Liver (tissue), 9 donors: ENCODE data around the gene ACADSB. TPM values are rescaled to one million over a fixed set of nuclear protein-coding genes. Genes with fewer than 3 reads are reported as not detected.

Source experiments
- DNase-seq: peaks from one replicate; pipeline ENCODE4 v3.0.0-alpha.2; 2017; ENCODE audit warnings: low spot score
- H3K27ac ChIP-seq, 2 donors: one replicate each; pipeline ENCODE4 v1.7.0; 2013; ENCODE audit warnings: inconsistent platforms in 2 of 2, low read length in 2 of 2, control low read depth in 1 of 2, low read depth in 1 of 2, mild to moderate bottlenecking in 1 of 2
- H3K27me3 ChIP-seq, 4 donors: one replicate each; pipeline versions ENCODE4 v1.6.1 to v1.7.0; 2013; ENCODE audit warnings: low read length in 3 of 4, inconsistent platforms in 1 of 4, mild to moderate bottlenecking in 1 of 4, moderate library complexity in 1 of 4; ENCODE audit not compliant: control insufficient read depth in 4 of 4, insufficient read depth in 4 of 4
- H3K36me3 ChIP-seq, 4 donors: one replicate each; pipeline versions ENCODE4 v1.6.1 to v1.7.0; 2013; ENCODE audit warnings: low read length in 3 of 4, mild to moderate bottlenecking in 3 of 4, low read depth in 1 of 4, moderate library complexity in 1 of 4; ENCODE audit not compliant: control insufficient read depth in 4 of 4, insufficient read depth in 3 of 4
- H3K4me1 ChIP-seq, 4 donors: one replicate each; pipeline versions ENCODE4 v1.6.1 to v1.7.0; 2013; ENCODE audit warnings: low read length in 3 of 4, mild to moderate bottlenecking in 3 of 4, moderate library complexity in 1 of 4; ENCODE audit not compliant: control insufficient read depth in 4 of 4, insufficient read depth in 4 of 4
- H3K4me3 ChIP-seq, 3 donors: one replicate each; pipeline versions ENCODE4 v1.6.1 to v1.7.0; 2013; ENCODE audit warnings: low read length in 3 of 3, control low read depth in 1 of 3, low read depth in 1 of 3, mild to moderate bottlenecking in 1 of 3
- H3K9ac ChIP-seq, 2 donors: one replicate each; pipeline ENCODE4 v1.7.0; 2013; ENCODE audit warnings: low read length in 2 of 2, mild to moderate bottlenecking in 2 of 2, moderate library complexity in 2 of 2, control low read depth in 1 of 2, low read depth in 1 of 2
- H3K9me3 ChIP-seq, 4 donors: one replicate each; pipeline versions ENCODE4 v1.6.1 to v1.7.0; 2013; ENCODE audit warnings: low read length in 3 of 4; ENCODE audit not compliant: control insufficient read depth in 4 of 4
- CTCF ChIP-seq: fragments of 150-350 bp; IDR thresholded peaks from 2 replicates; pipeline ENCODE4 v1.5.1; 2017; ENCODE audit warnings: improper control_type of control experiment, low read depth, low read length; ENCODE audit not compliant: missing input control
- EGR1 ChIP-seq, 2 donors: IDR thresholded peaks; 2 replicates each; pipeline ENCODE4 v1.6.1; 2016 to 2018; ENCODE audit warnings: antibody characterized with exemption in 2 of 2, low read depth in 2 of 2
- FOXA1 ChIP-seq: IDR thresholded peaks from 2 replicates; pipeline ENCODE4 v1.6.1; 2016; ENCODE audit warnings: antibody characterized with exemption
- FOXA2 ChIP-seq: IDR thresholded peaks from 2 replicates; pipeline ENCODE4 v1.6.1; 2016; ENCODE audit warnings: antibody characterized with exemption
- GABPA ChIP-seq, 2 donors: IDR thresholded peaks in 1 of 2; conservative IDR thresholded peaks in 1 of 2; 2 replicates each; pipeline ENCODE4 v1.6.1; 2016; ENCODE audit warnings: antibody characterized with exemption in 2 of 2, mild to moderate bottlenecking in 1 of 2, moderate library complexity in 1 of 2
- HNF4G ChIP-seq: IDR thresholded peaks from 2 replicates; pipeline ENCODE4 v1.6.1; 2016; ENCODE audit warnings: antibody characterized with exemption
- MAX ChIP-seq: IDR thresholded peaks from 2 replicates; pipeline ENCODE4 v1.6.1; 2016; ENCODE audit warnings: antibody characterized with exemption
- RXRA ChIP-seq, 2 donors: IDR thresholded peaks; 2 replicates each; pipeline ENCODE4 v1.6.1; 2017 to 2018; ENCODE audit warnings: antibody characterized with exemption in 2 of 2, mild to moderate bottlenecking in 1 of 2
- SP1 ChIP-seq: IDR thresholded peaks from 2 replicates; pipeline ENCODE4 v1.6.1; 2018; ENCODE audit warnings: antibody characterized with exemption, mild to moderate bottlenecking
- TAF1 ChIP-seq: conservative IDR thresholded peaks from 2 replicates; pipeline ENCODE4 v1.6.1; 2016; ENCODE audit warnings: antibody characterized with exemption, mild to moderate bottlenecking
- YY1 ChIP-seq: IDR thresholded peaks from 2 replicates; pipeline ENCODE4 v1.6.1; 2016; ENCODE audit warnings: antibody characterized with exemption, mild to moderate bottlenecking
- ZBTB33 ChIP-seq: IDR thresholded peaks from 2 replicates; pipeline ENCODE4 v1.6.1; 2016; ENCODE audit warnings: antibody characterized with exemption
- WGBS: extraction: QIAGEN DNeasy Blood & Tissue Kit; methylation state at CpG from one replicate; pipeline ENCODE4 v1.1.7; 2013; 5-methylcytosine and 5-hydroxymethylcytosine counted together
- polyA plus RNA-seq, 2 donors: library from polyadenylated mRNA; stranded (reverse) in 1 of 2; unstranded in 1 of 2; fragments of 200-250 nt in 1 of 2; fragments of >200 nt in 1 of 2; fragmentation: Nextera tagmentation in 1 of 2; extraction: Ambion mirVana in 1 of 2; gene quantifications; one replicate each; pipeline versions ENCODE4 v1.2.1 to v1.2.3, GENCODE V29; 2013 to 2015
- total RNA-seq, 2 donors: library from RNA; depleted of rRNA; stranded (reverse); fragments of >200 nt; gene quantifications; one replicate each; pipeline ENCODE4 v1.2.3, GENCODE V29; 2014
- donor health status: healthy.
- donor health status: healthy.
- donor health status: healthy.
- donor health status: healthy.
- donor health status: healthy.

The ACADSB gene
- total and polyA plus RNA-seq, 4 donors, result 97.9 to 164 (median 110) TPM

- no peak overlapping the region for H3K4me3 ChIP-seq
- peaks cover 0 to 10% (median 6%) of the 10 kb centered on the region in 4 donors for H3K36me3 ChIP-seq
- TF ChIP-seq FOXA2, result no peak
- no peak for TF ChIP-seq FOXA1
- no peak for TF ChIP-seq HNF4G
- DNase-seq, result no peak
- no peaks in the 10 kb centered on the region for H3K27me3 ChIP-seq
- H3K9ac ChIP-seq, result no peak overlapping the region
- H3K9me3 ChIP-seq, result no peaks in the 10 kb centered on the region
- no peak overlapping the region for H3K27ac ChIP-seq
- peaks cover 5 to 33% (median 28%) of the 10 kb centered on the region in 4 donors for H3K4me1 ChIP-seq
- 88% methylated on average over 2 of the region's 2 CpGs for WGBS
These were observed 20.3 kb upstream of the ACADSB start for GRCh38 chr10:122988501-122988900.

GRCh38 chr10:122990278-122990677, 18.5 kb upstream of the ACADSB start:
- no peak for TF ChIP-seq SP1
- no peak for TF ChIP-seq CTCF
- TF ChIP-seq GABPA (IDR thresholded peaks at IDR 0.05 in 1 of 2, conservative IDR thresholded peaks at IDR 0.05 in 1 of 2), result no peak
- no peak for TF ChIP-seq ZBTB33
- TF ChIP-seq TAF1, result no peak
- no peak for TF ChIP-seq MAX
- TF ChIP-seq FOXA1, result no peak
- no peak for TF ChIP-seq FOXA2
- TF ChIP-seq EGR1 (IDR thresholded peaks at IDR 0.05; ENCODE audit: low read depth in 2 of 2), result no peak
- Histone ChIP-seq H3K27ac (no peak overlapping the region), H3K4me3 (no peak overlapping the region), H3K27me3 (no peaks in the 10 kb centered on the region), H3K9me3 (no peaks in the 10 kb centered on the region), H3K4me1 (peaks cover 4 to 16% (median 11%) of the 10 kb centered on the region in 4 donors), H3K36me3 (peaks cover 3 to 26% (median 21%) of the 10 kb centered on the region in 4 donors), H3K9ac (no peak overlapping the region)
- 76% methylated on average over 5 of the region's 5 CpGs for WGBS
- DNase-seq, result no peak

GRCh38 chr10:122992031-122992585, 16.7 kb upstream of the ACADSB start:
- Histone ChIP-seq H3K36me3 (peaks cover 4 to 36% (median 28%) of the 10 kb centered on the region in 4 donors), H3K27me3 (no peaks in the 10 kb centered on the region), H3K4me1 (peaks cover 2 to 4% (median 2%) of the 10 kb centered on the region in 4 donors), H3K9ac (no peak overlapping the region), H3K27ac (no peak overlapping the region), H3K4me3 (no peak overlapping the region), H3K9me3 (no peaks in the 10 kb centered on the region)
- 51% methylated on average over 1 of the region's 1 CpG for WGBS
- DNase-seq, result no peak
- TF ChIP-seq YY1 (no peak), TAF1 (no peak), SP1 (no peak), RXRA (IDR thresholded peaks at IDR 0.05) (no peak), HNF4G (no peak)
